Smooth muscle cell (in vitro differentiated cells): ENCODE measurements around the gene DEPDC5. TPM values are rescaled to one million over a fixed set of nuclear protein-coding genes. Genes with fewer than 3 reads are reported as not detected.

Experiments used
- DNase-seq: peaks from one replicate; lab custom pipeline; 2025; ENCODE audit not compliant: unreplicated experiment; lab: John Stamatoyannopoulos, UW
- H2AFZ ChIP-seq: fragments of 200-600 bp; sonication (generic); 2 replicates; pipeline ENCODE4 v1.6.0; 2016; ENCODE audit warnings: antibody characterized with exemption, low read depth, mild to moderate bottlenecking
- H3F3A ChIP-seq: fragments of 200-600 bp; sonication (generic); 2 replicates; pipeline ENCODE4 v1.6.0; 2017; ENCODE audit warnings: antibody characterized with exemption, low read depth
- H3K27ac ChIP-seq: fragments of 200-600 bp; sonication (generic); 2 replicates; pipeline ENCODE4 v1.5.1; 2016; ENCODE audit warnings: low read depth, mild to moderate bottlenecking
- H3K27me3 ChIP-seq: fragments of 200-600 bp; sonication (generic); 2 replicates; pipeline ENCODE4 v1.6.1; 2016; ENCODE audit warnings: low read depth, mild to moderate bottlenecking
- H3K36me3 ChIP-seq: fragments of 200-600 bp; sonication (generic); 2 replicates; pipeline ENCODE4 v1.5.1; 2016; ENCODE audit warnings: low read depth
- H3K4me1 ChIP-seq: fragments of 200-600 bp; sonication (generic); 2 replicates; pipeline ENCODE4 v1.5.1; 2016; ENCODE audit warnings: low read depth
- H3K4me2 ChIP-seq: fragments of 200-600 bp; sonication (generic); 2 replicates; pipeline ENCODE4 v1.6.0; 2016; ENCODE audit warnings: mild to moderate bottlenecking
- H3K4me3 ChIP-seq: fragments of 200-600 bp; sonication (generic); 2 replicates; pipeline ENCODE4 v1.5.1; 2016; ENCODE audit warnings: mild to moderate bottlenecking
- H3K79me2 ChIP-seq: fragments of 200-600 bp; sonication (generic); 2 replicates; pipeline ENCODE4 v1.6.0; 2016; ENCODE audit warnings: low read depth, mild to moderate bottlenecking
- H3K9ac ChIP-seq: fragments of 200-600 bp; sonication (generic); 2 replicates; pipeline ENCODE4 v1.6.0; 2016; ENCODE audit warnings: low read depth
- H3K9me3 ChIP-seq: fragments of 200-600 bp; sonication (generic); replicated peaks from 2 replicates; pipeline ENCODE4 v1.5.1; 2016; ENCODE audit warnings: low read depth
- H4K20me1 ChIP-seq: fragments of 200-600 bp; sonication (generic); 2 replicates; pipeline ENCODE4 v1.6.0; 2016; ENCODE audit warnings: low read depth
- CTCF ChIP-seq: fragments of 200-600 bp; sonication (generic); IDR thresholded peaks from 2 replicates; pipeline ENCODE4 v1.5.1; 2017; ENCODE audit warnings: borderline replicate concordance, mild to moderate bottlenecking, antibody characterized with exemption; ENCODE audit not compliant: insufficient read depth, poor library complexity, severe bottlenecking
- WGBS: methylation state at CpG from one replicate; pipeline ENCODE4 v1.1.7; 2016; ENCODE audit warnings: low lambda C conversion rate; 5-methylcytosine and 5-hydroxymethylcytosine counted together
- polyA plus RNA-seq: library from polyadenylated mRNA; unstranded; fragments of >200 nt; fragmentation: Nextera tagmentation; extraction: Ambion mirVana; gene quantifications from 2 replicates; pipeline ENCODE4 v1.2.1, GENCODE V29; 2016
- total RNA-seq: library from RNA; depleted of rRNA; stranded (reverse); fragments of >200 nt; gene quantifications from 2 replicates; pipeline ENCODE4 v1.2.3, GENCODE V29; 2014

Gene DEPDC5
- total and polyA plus RNA-seq, 2 experiments from 2014 or later: 8.5 to 11.6 TPM

GRCh38 chr22:31905356-31905755 lies 151.5 kb downstream of the DEPDC5 start:
- no peaks in the 10 kb centered on the region for H3K4me1 ChIP-seq
- no peak for DNase-seq
- no peaks in the 10 kb centered on the region for H3K9me3 ChIP-seq
- TF ChIP-seq CTCF: no peak
- no peak overlapping the region for H2AFZ ChIP-seq
- H3K9ac ChIP-seq: no peak overlapping the region
- WGBS: 89% methylated on average over 10 of the region's 10 CpGs
- no peaks in the 10 kb centered on the region for H3F3A ChIP-seq
- no peak overlapping the region for H3K27ac ChIP-seq
- H3K4me2 ChIP-seq: no peak overlapping the region
- no peaks in the 10 kb centered on the region for H3K79me2 ChIP-seq
- H3K36me3 ChIP-seq: no peaks in the 10 kb centered on the region
- no peak overlapping the region for H3K4me3 ChIP-seq
- H3K27me3 ChIP-seq: no peaks in the 10 kb centered on the region
- H4K20me1 ChIP-seq: no peaks in the 10 kb centered on the region

GRCh38 chr22:31906086-31906485 lies 152.3 kb downstream of the DEPDC5 start:
- Histone ChIP-seq H3K4me3 (no peak overlapping the region), H3K9me3 (no peaks in the 10 kb centered on the region), H3K27ac (no peak overlapping the region), H3K4me1 (no peaks in the 10 kb centered on the region), H2AFZ (no peak overlapping the region), H4K20me1 (no peaks in the 10 kb centered on the region), H3K9ac (no peak overlapping the region), H3K36me3 (no peaks in the 10 kb centered on the region), H3K27me3 (no peaks in the 10 kb centered on the region), H3F3A (no peaks in the 10 kb centered on the region), H3K79me2 (no peaks in the 10 kb centered on the region), H3K4me2 (no peak overlapping the region)
- TF ChIP-seq CTCF: no peak
- over 99% methylated on average over 16 of the region's 16 CpGs for WGBS
- DNase-seq: no peak

- DNase-seq: no peak
- no peaks in the 10 kb centered on the region for H4K20me1 ChIP-seq
- no peaks in the 10 kb centered on the region for H3K27me3 ChIP-seq
- H3K4me2 ChIP-seq: no peak overlapping the region
- 99% methylated on average over 5 of the region's 5 CpGs for WGBS
- no peaks in the 10 kb centered on the region for H3K4me1 ChIP-seq
- H3K4me3 ChIP-seq: no peak overlapping the region
- H3K27ac ChIP-seq: no peak overlapping the region
- TF ChIP-seq CTCF: no peak
- no peaks in the 10 kb centered on the region for H3F3A ChIP-seq
- no peak overlapping the region for H3K9ac ChIP-seq
- H3K36me3 ChIP-seq: no peaks in the 10 kb centered on the region
- H3K79me2 ChIP-seq: no peaks in the 10 kb centered on the region
- H3K9me3 ChIP-seq: no peaks in the 10 kb centered on the region
- H2AFZ ChIP-seq: no peak overlapping the region
Measured at GRCh38 chr22:31906569-31906968, 152.8 kb downstream of the DEPDC5 start.

GRCh38 chr22:31909977-31910376 lies 156.2 kb downstream of the DEPDC5 start:
- no peaks in the 10 kb centered on the region for H3K4me1 ChIP-seq
- no peak overlapping the region for H2AFZ ChIP-seq
- 96% methylated on average over 5 of the region's 5 CpGs for WGBS

More at GRCh38 chr22:31909977-31910376, 156.2 kb downstream of the DEPDC5 start:
- DNase-seq: no peak
- no peaks in the 10 kb centered on the region for H3K36me3 ChIP-seq
- H3K27me3 ChIP-seq: no peaks in the 10 kb centered on the region
- H3F3A ChIP-seq: no peaks in the 10 kb centered on the region
- no peak overlapping the region for H3K4me3 ChIP-seq
- no peaks in the 10 kb centered on the region for H3K79me2 ChIP-seq
- H3K27ac ChIP-seq: no peak overlapping the region
- H3K9me3 ChIP-seq: no peaks in the 10 kb centered on the region
- no peak overlapping the region for H3K9ac ChIP-seq
- no peak overlapping the region for H3K4me2 ChIP-seq
- no peak for TF ChIP-seq CTCF
- no peaks in the 10 kb centered on the region for H4K20me1 ChIP-seq
